Ovary (tissue), 3 donors: ENCODE data around the gene MAN1B1.

Experiments
- EP300 ChIP-seq: sonication (generic); formaldehyde crosslinking; IDR thresholded peaks from one replicate; pipeline ENCODE4 v1.6.1; 2017; ENCODE audit warnings: antibody characterized with exemption
- POLR2A ChIP-seq: fragments of 450-650 bp; IDR thresholded peaks from one replicate; pipeline ENCODE4 v1.6.1; 2017; ENCODE audit warnings: antibody characterized with exemption, mild to moderate bottlenecking, moderate library complexity
- TF ChIP-seq, protein P1 (sequence below), 3 donors: fragments of 450-650 bp in 2 of 3; fragments of 200-600 bp in 1 of 3; IDR thresholded peaks; one replicate each; pipeline versions ENCODE4 v1.5.1 to v1.8.0; 2016 to 2022; ENCODE audit warnings: antibody characterized with exemption in 3 of 3, mild to moderate bottlenecking in 1 of 3
- donor health status: DM: no; HTN: no; CAD: no.

DNA sequence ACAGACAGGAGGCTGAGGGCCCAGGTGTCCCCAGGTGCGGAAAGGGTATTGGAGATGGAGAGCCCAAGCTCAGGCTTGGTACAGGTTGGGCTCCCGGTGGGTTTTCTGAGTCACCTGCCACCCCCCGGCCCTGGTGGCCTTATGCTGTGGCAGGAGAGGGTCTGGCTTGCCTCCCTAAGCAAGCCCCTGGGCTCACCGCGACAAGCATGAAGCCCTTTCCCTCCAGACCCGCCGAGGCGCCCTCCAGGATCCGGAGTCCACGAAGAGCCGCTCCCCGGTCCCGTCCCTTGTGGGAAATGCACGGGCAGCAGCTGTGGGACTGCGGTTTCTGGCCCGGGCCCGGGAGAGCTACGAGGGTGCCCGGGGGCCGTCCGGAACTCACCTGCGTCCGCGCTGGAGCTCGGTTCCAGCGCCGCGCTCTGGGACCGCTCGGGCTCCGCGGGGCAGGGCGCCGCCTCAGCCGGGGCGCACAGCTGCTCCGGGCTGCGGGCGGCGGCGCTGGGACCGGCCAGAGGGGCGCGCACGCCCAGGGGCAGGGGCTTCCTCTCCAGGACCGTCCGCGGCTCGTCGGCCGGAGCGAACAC is 17.2 kb upstream of the MAN1B1 start:
- TF ChIP-seq POLR2A, result no peak
- no peak for TF ChIP-seq EP300
- TF ChIP-seq, protein P1, sequence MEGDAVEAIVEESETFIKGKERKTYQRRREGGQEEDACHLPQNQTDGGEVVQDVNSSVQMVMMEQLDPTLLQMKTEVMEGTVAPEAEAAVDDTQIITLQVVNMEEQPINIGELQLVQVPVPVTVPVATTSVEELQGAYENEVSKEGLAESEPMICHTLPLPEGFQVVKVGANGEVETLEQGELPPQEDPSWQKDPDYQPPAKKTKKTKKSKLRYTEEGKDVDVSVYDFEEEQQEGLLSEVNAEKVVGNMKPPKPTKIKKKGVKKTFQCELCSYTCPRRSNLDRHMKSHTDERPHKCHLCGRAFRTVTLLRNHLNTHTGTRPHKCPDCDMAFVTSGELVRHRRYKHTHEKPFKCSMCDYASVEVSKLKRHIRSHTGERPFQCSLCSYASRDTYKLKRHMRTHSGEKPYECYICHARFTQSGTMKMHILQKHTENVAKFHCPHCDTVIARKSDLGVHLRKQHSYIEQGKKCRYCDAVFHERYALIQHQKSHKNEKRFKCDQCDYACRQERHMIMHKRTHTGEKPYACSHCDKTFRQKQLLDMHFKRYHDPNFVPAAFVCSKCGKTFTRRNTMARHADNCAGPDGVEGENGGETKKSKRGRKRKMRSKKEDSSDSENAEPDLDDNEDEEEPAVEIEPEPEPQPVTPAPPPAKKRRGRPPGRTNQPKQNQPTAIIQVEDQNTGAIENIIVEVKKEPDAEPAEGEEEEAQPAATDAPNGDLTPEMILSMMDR (IDR thresholded peaks at IDR 0.05), result no peak
